NCI-H774 (cell line): ENCODE measurements around the gene SLC39A12.

Source experiments
- DNase-seq: peaks from one replicate; lab custom pipeline; 2025; lab: John Stamatoyannopoulos, UW

The SLC39A12 gene

DNA sequence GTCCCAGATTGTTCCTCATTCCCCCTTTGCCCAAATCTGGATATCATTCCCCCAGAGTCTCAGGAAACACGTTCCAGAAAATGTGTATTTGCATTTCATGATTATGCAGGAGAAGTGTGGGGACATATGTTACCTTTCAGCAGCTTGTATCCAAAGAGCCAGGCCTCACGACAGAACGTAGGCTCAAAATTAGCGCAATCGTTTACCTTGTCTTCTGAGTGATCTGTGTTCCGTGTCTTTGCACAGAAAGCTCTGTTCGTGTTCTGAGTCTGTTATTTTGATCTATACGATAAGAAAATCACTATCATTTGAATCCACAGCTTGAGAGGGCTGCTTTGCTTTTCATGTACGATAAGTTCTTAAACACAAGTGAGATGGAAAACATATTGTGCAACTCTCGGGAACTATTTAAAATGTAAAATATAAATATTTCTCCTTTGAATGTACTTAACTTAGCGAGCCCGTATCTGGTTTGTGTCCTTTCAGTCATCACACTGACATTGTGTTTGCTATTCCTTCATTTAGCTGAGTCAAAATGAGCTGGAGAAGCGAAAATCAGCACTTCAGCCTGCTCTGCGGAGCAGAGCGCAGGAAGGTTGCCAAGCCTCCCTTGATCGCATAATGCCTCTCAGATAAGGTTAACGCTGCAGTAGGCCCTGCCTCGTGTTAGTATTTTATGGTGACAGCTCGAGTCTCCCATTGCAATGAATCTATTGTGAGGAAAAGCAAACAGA lies 108.3 kb downstream of the SLC39A12 start:
- DNase-seq, result no peak

GRCh38 chr10:18066947-18067346 lies 115.2 kb downstream of the SLC39A12 start:
- DNase-seq, result no peak

GRCh38 chr10:18068401-18068800 lies 116.7 kb downstream of the SLC39A12 start:
- DNase-seq, result no peak

- no peak for DNase-seq
Observed at GRCh38 chr10:18071591-18071990, 119.9 kb downstream of the SLC39A12 start.

GRCh38 chr10:18073314-18073713 lies 121.6 kb downstream of the SLC39A12 start:
- DNase-seq, result no peak

GRCh38 chr10:18075881-18076280 lies 124.2 kb downstream of the SLC39A12 start:
- no peak for DNase-seq

DNA sequence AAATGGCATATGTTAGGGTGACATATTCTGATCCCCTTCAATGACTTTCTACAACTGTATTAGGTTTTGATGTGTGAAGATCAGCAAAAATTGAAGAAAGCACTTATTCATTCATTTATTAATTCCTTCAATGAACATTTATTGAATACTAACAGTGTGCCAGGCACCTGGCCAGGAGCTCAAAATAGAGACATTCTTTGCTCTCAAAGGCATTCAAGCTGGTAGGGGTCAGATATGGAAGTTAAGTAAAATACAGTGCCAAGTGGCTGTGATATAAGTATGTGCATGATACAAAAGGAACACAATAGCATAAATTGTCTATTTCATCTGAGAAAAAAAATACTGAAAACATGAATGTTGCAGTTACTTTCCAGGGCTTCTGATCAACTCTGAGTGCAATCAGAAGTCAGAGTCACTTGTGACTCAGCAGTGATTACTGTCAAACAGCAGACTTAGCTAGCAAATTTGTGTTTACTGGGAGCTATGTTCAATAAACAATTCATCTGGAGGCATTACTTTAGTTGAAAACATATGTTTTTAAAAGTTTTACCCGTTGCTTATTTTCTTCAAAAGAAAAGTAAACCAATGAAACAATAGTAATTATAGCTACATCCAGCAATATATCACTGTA lies 128.1 kb downstream of the SLC39A12 start:
- no peak for DNase-seq

GRCh38 chr10:18082381-18082780 lies 130.7 kb downstream of the SLC39A12 start:
- DNase-seq, result no peak

- DNase-seq, result no peak
Observed at GRCh38 chr10:18085855-18086254, 134.1 kb downstream of the SLC39A12 start.

- DNase-seq, result no peak
Observed at GRCh38 chr10:18086746-18087145, 135.0 kb downstream of the SLC39A12 start.

- no peak for DNase-seq
Observed at GRCh38 chr10:18087355-18087754, 135.6 kb downstream of the SLC39A12 start.
